ENCODE data around the gene ACAA2. TPM values are rescaled to one million over a fixed set of nuclear protein-coding genes. Genes with fewer than 3 reads are reported as not detected.
"Not testable (repeated sequence)": the region's sequence is repeated elsewhere in the genome, so short reads cannot be mapped to it uniquely, and the experiment has no call there.

Gene ACAA2
- total and polyA plus RNA-seq, 8 donors: 60.3 to 111 (median 88.1) TPM

DNA sequence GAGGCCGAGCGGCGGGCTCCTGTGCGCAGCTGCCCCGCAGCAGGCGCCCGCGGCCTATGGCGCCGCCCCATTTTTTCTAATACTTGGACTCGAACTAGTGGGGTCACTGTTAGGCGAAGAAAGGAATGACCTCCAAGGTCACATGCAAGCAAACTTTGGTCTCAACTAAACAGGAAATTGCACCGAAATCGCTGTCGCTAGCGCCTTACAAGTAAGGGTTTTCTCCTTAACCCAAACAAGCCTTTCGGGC lies 339 bp downstream of the ACAA2 start:
- H3K4me1 ChIP-seq: peaks cover 4 to 32% of the 10 kb centered on the region in 2 donors
- DNase-seq (peak; percentile 46 to 87 (median 51)), ATAC-seq (peak; percentile 57)
- H3K27ac ChIP-seq: peak overlapping the region; percentile 97 to 99
- intact Hi-C loops (cut with DNase I): no loop called here
- H3K27me3 ChIP-seq: no peaks in the 10 kb centered on the region
- TF ChIP-seq, protein P1, sequence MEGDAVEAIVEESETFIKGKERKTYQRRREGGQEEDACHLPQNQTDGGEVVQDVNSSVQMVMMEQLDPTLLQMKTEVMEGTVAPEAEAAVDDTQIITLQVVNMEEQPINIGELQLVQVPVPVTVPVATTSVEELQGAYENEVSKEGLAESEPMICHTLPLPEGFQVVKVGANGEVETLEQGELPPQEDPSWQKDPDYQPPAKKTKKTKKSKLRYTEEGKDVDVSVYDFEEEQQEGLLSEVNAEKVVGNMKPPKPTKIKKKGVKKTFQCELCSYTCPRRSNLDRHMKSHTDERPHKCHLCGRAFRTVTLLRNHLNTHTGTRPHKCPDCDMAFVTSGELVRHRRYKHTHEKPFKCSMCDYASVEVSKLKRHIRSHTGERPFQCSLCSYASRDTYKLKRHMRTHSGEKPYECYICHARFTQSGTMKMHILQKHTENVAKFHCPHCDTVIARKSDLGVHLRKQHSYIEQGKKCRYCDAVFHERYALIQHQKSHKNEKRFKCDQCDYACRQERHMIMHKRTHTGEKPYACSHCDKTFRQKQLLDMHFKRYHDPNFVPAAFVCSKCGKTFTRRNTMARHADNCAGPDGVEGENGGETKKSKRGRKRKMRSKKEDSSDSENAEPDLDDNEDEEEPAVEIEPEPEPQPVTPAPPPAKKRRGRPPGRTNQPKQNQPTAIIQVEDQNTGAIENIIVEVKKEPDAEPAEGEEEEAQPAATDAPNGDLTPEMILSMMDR (IDR thresholded peaks at IDR 0.05): no peak
- H3K36me3 ChIP-seq: no peaks in the 10 kb centered on the region
- H3K9me3 ChIP-seq: peaks cover 0 to 26% of the 10 kb centered on the region in 2 donors
- H3K4me3 ChIP-seq: peak overlapping the region; percentile 62 to 82

DNA sequence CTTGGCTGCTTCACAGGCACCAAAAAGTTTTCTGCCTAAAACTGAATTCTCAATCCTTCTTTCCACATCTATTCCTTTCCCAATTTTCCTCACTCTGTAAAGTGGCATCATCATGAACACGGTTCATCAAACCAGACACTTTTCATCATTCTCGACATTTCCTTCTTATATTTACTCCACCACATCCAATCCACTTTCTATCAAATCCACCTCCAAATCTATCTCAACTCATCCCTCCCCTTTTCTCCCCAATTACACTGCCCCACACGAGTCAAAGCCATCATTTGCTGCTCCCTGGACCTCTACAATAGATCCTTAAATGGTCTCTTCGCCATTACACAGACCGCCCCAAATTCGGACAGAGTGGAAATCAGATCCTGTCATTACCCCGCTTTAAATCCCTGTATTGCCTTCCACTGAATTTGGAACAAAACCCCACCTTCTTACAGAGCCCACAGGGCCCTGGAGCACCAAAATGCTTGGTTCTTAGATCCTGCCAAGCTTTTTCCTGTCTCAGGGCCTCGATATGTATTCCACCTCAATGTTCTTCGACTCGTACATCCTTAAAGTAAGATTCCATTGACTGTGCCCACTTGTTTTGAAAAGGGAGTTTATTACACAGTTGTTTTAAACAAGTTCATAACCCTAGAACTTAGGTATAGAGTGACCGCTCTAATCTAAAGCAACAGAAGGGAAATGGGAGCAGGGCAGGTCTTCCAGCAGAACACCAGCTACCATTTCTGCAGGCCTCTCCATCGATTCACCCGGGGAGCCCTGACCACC lies 856 bp downstream of the ACAA2 start:
- TF ChIP-seq, protein P1 (IDR thresholded peaks at IDR 0.05): no peak
- no peak for ATAC-seq
- H3K9me3 ChIP-seq: peaks cover 0 to 26% of the 10 kb centered on the region in 2 donors
- H3K4me3 ChIP-seq: peak overlapping the region; percentile 62 to 82
- intact Hi-C loops (cut with DNase I): no loop called here
- H3K36me3 ChIP-seq: no peaks in the 10 kb centered on the region
- no peaks in the 10 kb centered on the region for H3K27me3 ChIP-seq
- peak in 1 of 4 donors; percentile 23 for DNase-seq
- peak overlapping the region; percentile 97 to 99 for H3K27ac ChIP-seq
- H3K4me1 ChIP-seq: peaks cover 4 to 32% of the 10 kb centered on the region in 2 donors

DNA sequence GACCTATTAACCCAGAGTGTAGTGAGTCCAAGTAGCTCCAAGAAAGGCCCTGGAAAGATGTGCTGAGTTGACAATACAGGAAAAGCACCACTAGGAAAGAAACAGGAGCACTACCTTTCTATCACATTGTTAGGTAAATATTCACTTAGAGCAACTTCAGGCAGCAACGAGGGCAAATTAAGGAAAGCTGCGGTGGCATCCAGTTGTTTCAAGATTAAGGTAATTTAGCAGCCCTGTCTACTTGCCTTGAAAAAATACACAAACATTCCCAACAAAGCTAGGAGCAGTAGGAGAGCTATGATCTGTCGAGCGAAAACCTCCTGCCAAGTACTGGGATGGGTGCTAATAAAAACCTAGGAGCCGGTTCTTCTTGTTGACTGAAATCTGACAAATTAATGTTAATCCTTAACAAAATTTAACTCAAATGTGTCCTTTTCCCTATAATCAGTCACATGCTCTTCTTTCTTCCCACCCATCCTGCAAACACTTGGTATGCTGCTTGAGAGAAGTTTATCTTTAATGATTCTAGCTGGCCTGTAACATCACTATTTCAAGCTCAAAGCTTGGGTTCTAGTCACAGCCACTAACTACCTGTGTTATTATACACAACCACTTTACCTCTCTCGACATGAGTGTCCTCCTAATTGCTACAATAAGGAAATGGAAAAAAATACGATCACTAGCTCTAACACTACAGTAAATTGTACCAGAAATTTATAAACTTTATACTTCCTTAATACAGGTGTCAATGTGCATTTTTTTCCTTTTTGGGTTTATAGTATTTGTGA lies 2.0 kb downstream of the ACAA2 start:
- intact Hi-C loops (cut with DNase I): no loop called here
- no peaks in the 10 kb centered on the region for H3K27me3 ChIP-seq
- H3K9me3 ChIP-seq: peaks cover 0 to 26% of the 10 kb centered on the region in 2 donors
- DNase-seq (no peak), ATAC-seq (no peak)
- H3K4me3 ChIP-seq: no peak overlapping the region
- no peak overlapping the region for H3K27ac ChIP-seq
- H3K4me1 ChIP-seq: peaks cover 4 to 32% of the 10 kb centered on the region in 2 donors
- no peaks in the 10 kb centered on the region for H3K36me3 ChIP-seq
- TF ChIP-seq, protein P1 (IDR thresholded peaks at IDR 0.05): no peak

DNA sequence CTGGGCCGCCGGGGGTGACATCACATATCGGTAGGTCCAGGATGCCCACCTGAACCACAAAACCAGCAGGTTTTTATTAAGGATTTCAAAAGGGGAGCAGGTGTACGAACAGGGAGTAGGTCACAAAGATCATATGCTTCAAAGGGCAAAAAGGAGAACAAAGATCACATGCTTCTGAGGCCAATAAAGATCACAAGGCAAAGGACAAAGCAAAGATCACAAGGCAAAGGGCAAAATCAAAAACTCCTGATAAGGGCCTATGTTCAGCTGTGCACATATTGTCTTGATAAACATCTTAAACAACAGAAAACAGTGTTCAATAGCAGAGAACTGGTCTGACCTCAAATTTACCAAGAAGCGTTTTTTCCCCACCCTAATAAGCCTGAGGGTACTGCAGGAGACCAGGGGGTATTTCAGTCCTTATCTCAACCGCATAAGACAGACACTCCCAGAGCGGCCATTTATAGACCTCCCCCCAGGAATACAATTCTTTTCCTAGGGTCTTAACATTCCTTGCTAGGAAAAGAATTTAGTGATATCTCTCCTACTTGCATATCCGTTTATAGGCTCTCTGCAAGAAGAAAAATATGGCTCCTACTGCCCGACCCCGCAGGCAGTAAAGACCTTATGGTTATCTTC lies 4.7 kb downstream of the ACAA2 start:
- intact Hi-C loops (cut with DNase I); H3K36me3 ChIP-seq; H3K4me3 ChIP-seq; H3K27me3 ChIP-seq; DNase-seq; H3K27ac ChIP-seq; ATAC-seq: not testable (repeated sequence)
- Histone ChIP-seq H3K4me1 (peaks cover 4 to 24% of the 10 kb centered on the region in 2 donors), H3K9me3 (peaks cover 0 to 26% of the 10 kb centered on the region in 2 donors)

- intact Hi-C loops (cut with DNase I): no loop called here
- DNase-seq (no peak), ATAC-seq (no peak)
- H3K9me3 ChIP-seq: peaks cover 0 to 10% of the 10 kb centered on the region in 2 donors
- TF ChIP-seq, protein P1 (IDR thresholded peaks at IDR 0.05): no peak
- H3K4me3 ChIP-seq: no peak overlapping the region
- H3K27me3 ChIP-seq: no peaks in the 10 kb centered on the region
- no peaks in the 10 kb centered on the region for H3K4me1 ChIP-seq
- H3K27ac ChIP-seq: no peak overlapping the region
- H3K36me3 ChIP-seq: peaks cover 0 to 18% of the 10 kb centered on the region in 2 donors
These were observed 9.2 kb downstream of the ACAA2 start for GRCh38 chr18:49804096-49804495.

All from left lung (tissue), 10 donors.